K562 (cell line): ENCODE measurements around the gene LGALS7. TPM values are rescaled to one million over a fixed set of nuclear protein-coding genes. Genes with fewer than 3 reads are reported as not detected.

Experiments
- ARNT ChIP-seq, 2 experiments: fragments of 450-650 bp; IDR thresholded peaks; 2 replicates each; pipeline ENCODE4 v1.6.1; 2016; ENCODE audit warnings: mild to moderate bottlenecking in 1 of 2
- HMGXB4 ChIP-seq: sonication (generic); formaldehyde crosslinking; IDR thresholded peaks from 2 replicates; pipeline ENCODE4 v1.8.1; 2023; ENCODE audit warnings: mild to moderate bottlenecking, missing genetic modification reagents
- PHF21A ChIP-seq: fragments of 450-650 bp; IDR thresholded peaks from 2 replicates; pipeline ENCODE4 v1.6.1; 2017; ENCODE audit warnings: low read depth, borderline replicate concordance
- ZNF408 ChIP-seq: fragments of 250-450 bp; sonication (Bioruptor Pico); IDR thresholded peaks from 2 replicates; pipeline ENCODE4 v1.4.0; 2020; ENCODE audit warnings: low read depth, mild to moderate bottlenecking, moderate library complexity
- ZNF76 ChIP-seq: fragments of 250-450 bp; sonication (Bioruptor Pico); IDR thresholded peaks from 2 replicates; pipeline ENCODE4 v1.4.0; 2020; ENCODE audit warnings: mild to moderate bottlenecking, moderate library complexity, borderline replicate concordance
- ZNF766 ChIP-seq: fragments of 200-800 bp; sonication (Bioruptor generic); conservative IDR thresholded peaks from 2 replicates; pipeline ENCODE4 v1.6.1; 2016; ENCODE audit warnings: missing genetic modification characterization, missing compliant biosample characterization
- polyA plus RNA-seq, 8 experiments: library from polyadenylated mRNA; depleted of rRNA in 4 of 8; stranded (reverse) in 5 of 8; unstranded in 3 of 8; fragments of >200 nt; fragmentation: Nextera tagmentation in 2 of 8; fragmentation: Illumina TruSeq in 1 of 8; extraction: Ambion mirVana in 2 of 8; extraction: Trizol in 1 of 8; gene quantifications; 2 replicates each; pipeline versions ENCODE4 v1.2.1 to v1.2.3, GENCODE V29; 2011 to 2014; ENCODE audit warnings: inconsistent platforms in 1 of 8, missing spikeins in 1 of 8
- total RNA-seq, 7 experiments: library from RNA; depleted of rRNA in 6 of 7; stranded (reverse); fragments of >200 nt in 6 of 7; fragmentation: Illumina TruSeq in 2 of 7; extraction: Trizol in 2 of 7; gene quantifications; 2 replicates each; pipeline versions ENCODE4 v1.2.1 to v1.2.3, GENCODE V29; 2011 to 2021; ENCODE audit warnings: low replicate concordance in 1 of 7
- TF ChIP-seq, protein P1 (sequence below): fragments of 250-450 bp; sonication (Bioruptor Pico); IDR thresholded peaks from 2 replicates; pipeline ENCODE4 v1.5.0; 2020; ENCODE audit warnings: mild to moderate bottlenecking

The LGALS7 gene
- total and polyA plus RNA-seq, 9 of the 15 experiments (the other 6 are each of a cell fraction or from before 2014, with no cell fraction given) = not detected

- TF ChIP-seq HMGXB4 (CRISPR knock-in tag) = no peak
- TF ChIP-seq, protein P1, sequence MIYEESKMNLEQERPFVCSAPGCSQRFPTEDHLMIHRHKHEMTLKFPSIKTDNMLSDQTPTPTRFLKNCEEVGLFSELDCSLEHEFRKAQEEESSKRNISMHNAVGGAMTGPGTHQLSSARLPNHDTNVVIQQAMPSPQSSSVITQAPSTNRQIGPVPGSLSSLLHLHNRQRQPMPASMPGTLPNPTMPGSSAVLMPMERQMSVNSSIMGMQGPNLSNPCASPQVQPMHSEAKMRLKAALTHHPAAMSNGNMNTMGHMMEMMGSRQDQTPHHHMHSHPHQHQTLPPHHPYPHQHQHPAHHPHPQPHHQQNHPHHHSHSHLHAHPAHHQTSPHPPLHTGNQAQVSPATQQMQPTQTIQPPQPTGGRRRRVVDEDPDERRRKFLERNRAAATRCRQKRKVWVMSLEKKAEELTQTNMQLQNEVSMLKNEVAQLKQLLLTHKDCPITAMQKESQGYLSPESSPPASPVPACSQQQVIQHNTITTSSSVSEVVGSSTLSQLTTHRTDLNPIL (CRISPR knock-in tag) = no peak
- TF ChIP-seq ARNT (IDR thresholded peaks at IDR 0.05) = no peak
- TF ChIP-seq ZNF76 (CRISPR knock-in tag) = no peak
- no peak for TF ChIP-seq ZNF408 (CRISPR knock-in tag)
- TF ChIP-seq ZNF766 (CRISPR knock-in tag) = no peak
- no peak for TF ChIP-seq PHF21A
- TF ChIP-seq, all 486 proteins: peak for 35
These were observed 36.7 kb downstream of the LGALS7 start (continued) for GRCh38 chr19:38736413-38737280.
